ENCODE results near the gene GAS2L1. TPM values are rescaled to one million over a fixed set of nuclear protein-coding genes. Genes with fewer than 3 reads are reported as not detected.

GAS2L1 gene
- total RNA-seq, 2 donors from 2014 or later = 85.8 to 159 TPM

DNA sequence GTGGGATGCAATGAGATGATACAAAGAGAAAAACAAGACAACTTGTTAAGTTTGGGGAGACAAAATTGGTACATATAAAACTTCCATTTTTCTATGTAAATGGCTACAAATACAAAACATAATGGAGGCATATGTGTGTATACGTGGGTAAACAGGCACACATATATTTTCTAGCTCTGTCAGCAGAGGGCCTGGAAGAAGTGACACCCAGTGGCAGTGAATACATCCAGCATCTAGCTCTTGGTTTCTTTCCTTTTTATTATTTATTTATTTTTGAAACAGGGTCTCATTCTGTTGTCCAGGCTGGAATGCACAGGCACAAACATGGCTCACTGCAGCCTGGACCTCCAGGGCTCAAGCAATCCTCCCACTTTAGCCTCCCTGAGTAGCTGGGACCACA, 14.1 kb downstream of the GAS2L1 start:
- H3K9me3 ChIP-seq = no peaks in the 10 kb centered on the region
- H3K4me3 ChIP-seq = no peak overlapping the region
- no peak for DNase-seq (ENCODE audit: low spot score)
- no peaks in the 10 kb centered on the region for H3K36me3 ChIP-seq
- no peak overlapping the region for H3K27ac ChIP-seq
- H3K27me3 ChIP-seq (replicated peaks; ENCODE audit: insufficient read depth) = no peaks in the 10 kb centered on the region
- no peak for TF ChIP-seq POLR2AphosphoS5 (IDR thresholded peaks at IDR 0.05)
- intact Hi-C loops (cut with DNase I) = no loop called here
- 90% methylated on average over 1 of the region's 1 CpG for WGBS
- H3K4me1 ChIP-seq (replicated peaks) = no peaks in the 10 kb centered on the region

DNA sequence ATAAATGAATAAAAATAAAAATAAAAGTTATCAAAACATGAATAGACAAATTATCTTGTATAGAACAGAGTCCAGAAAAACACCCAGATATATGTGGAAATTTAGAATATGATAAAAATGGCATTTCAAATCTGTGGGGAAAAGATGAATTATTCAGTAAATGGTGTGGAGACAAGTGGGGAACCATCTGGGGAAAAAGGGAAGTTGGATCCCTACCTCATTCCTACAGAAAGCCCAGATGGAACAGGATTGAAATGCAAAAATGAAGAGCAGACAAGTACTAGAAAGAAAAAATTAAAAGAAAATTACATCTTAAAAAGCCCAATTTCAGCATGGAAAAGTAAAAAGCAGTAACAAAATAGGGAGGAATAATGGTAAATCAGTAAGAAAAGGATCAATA, 17.2 kb downstream of the GAS2L1 start:
- Histone ChIP-seq H3K27ac (no peak overlapping the region), H3K4me1 (replicated peaks) (no peaks in the 10 kb centered on the region), H3K4me3 (no peak overlapping the region), H3K27me3 (replicated peaks; ENCODE audit: insufficient read depth) (no peaks in the 10 kb centered on the region), H3K9me3 (no peaks in the 10 kb centered on the region), H3K36me3 (peaks cover 5 to 10% of the 10 kb centered on the region in 2 donors)
- DNase-seq (ENCODE audit: low spot score) = no peak
- no peak for TF ChIP-seq CTCF (IDR thresholded peaks at IDR 0.05)
- TF ChIP-seq POLR2A (IDR thresholded peaks at IDR 0.05) = no peak
- intact Hi-C loops (cut with DNase I) = no loop called here

DNA sequence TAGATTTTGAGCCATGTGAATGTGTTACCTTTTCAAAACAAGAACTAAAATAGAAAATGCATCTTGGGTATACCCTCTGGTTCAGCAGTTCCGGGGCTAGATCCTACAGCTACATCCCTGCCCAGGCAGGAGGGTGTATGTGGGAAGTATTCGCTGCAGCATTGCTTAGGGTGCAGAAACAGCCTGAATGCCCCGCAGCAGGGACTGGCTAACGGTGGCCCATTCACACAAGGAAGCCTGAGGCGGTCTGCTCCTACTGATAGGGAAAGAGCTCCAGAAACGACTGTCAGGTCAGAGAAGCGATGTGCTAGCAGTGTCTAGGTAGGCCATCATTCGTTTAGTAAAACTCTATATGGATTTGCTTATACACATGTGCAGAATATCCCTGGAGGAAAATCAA, 18.9 kb downstream of the GAS2L1 start:
- 82% methylated on average over 8 of the region's 8 CpGs for WGBS

DNA sequence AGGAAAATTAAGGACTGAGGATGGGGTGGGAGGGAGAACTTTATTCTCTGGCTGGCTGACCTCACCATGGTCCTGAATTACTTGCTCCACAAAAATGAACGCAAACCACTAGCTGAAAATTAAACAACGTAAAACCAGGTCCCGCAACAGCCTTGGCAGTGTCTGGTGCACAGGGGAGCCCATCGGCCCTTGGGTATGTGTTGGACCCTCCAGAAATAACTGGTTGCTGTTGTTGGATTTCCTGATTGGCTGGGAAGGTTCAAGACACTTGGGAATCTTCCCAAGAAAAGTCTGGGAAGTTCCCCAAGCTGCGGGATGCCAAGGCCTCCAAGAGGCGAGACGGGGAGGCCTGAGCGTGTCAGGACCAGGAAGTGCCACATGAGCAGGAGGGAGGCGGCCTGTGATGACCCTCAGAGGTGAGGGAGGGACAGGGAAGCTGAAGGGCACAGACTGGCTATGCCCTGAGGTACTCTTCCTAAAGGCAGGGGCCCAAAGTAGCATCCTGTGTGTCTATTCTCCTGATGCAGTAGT, 19.4 kb downstream of the GAS2L1 start:
- Histone ChIP-seq H3K36me3 (peaks cover 5 to 18% of the 10 kb centered on the region in 2 donors), H3K4me3 (no peak overlapping the region), H3K4me1 (replicated peaks) (no peaks in the 10 kb centered on the region), H3K27me3 (replicated peaks; ENCODE audit: insufficient read depth) (no peaks in the 10 kb centered on the region), H3K27ac (no peak overlapping the region), H3K9me3 (no peaks in the 10 kb centered on the region)
- WGBS = 41% methylated on average over 9 of the region's 9 CpGs
- TF ChIP-seq CTCF (IDR thresholded peaks at IDR 0.05) = no peak
- no peak for TF ChIP-seq POLR2A (IDR thresholded peaks at IDR 0.05)
- TF ChIP-seq POLR2AphosphoS5 (IDR thresholded peaks at IDR 0.05) = no peak
- DNase-seq (ENCODE audit: low spot score) = no peak
- intact Hi-C loops (cut with DNase I) = no loop called here

More for the DNA sequence above, 18.9 kb downstream of the GAS2L1 start:
- intact Hi-C loops (cut with DNase I) = no loop called here
- no peak for DNase-seq (ENCODE audit: low spot score)
- H3K4me1 ChIP-seq (replicated peaks) = no peaks in the 10 kb centered on the region
- peaks cover 5 to 18% of the 10 kb centered on the region in 2 donors for H3K36me3 ChIP-seq
- H3K9me3 ChIP-seq = no peaks in the 10 kb centered on the region
- no peak overlapping the region for H3K4me3 ChIP-seq
- H3K27ac ChIP-seq = no peak overlapping the region
- TF ChIP-seq POLR2AphosphoS5 (IDR thresholded peaks at IDR 0.05) (no peak), CTCF (IDR thresholded peaks at IDR 0.05) (no peak), POLR2A (IDR thresholded peaks at IDR 0.05) (no peak)
- H3K27me3 ChIP-seq (replicated peaks; ENCODE audit: insufficient read depth) = no peaks in the 10 kb centered on the region

- no peak for DNase-seq (ENCODE audit: low spot score)
- H3K27ac ChIP-seq = no peak overlapping the region
- no peaks in the 10 kb centered on the region for H3K9me3 ChIP-seq
- no peak overlapping the region for H3K4me3 ChIP-seq
- H3K4me1 ChIP-seq (replicated peaks) = no peaks in the 10 kb centered on the region
- no peaks in the 10 kb centered on the region for H3K27me3 ChIP-seq (replicated peaks; ENCODE audit: insufficient read depth)
- WGBS = 85% methylated on average over 10 of the region's 10 CpGs
- intact Hi-C loops (cut with DNase I) = no loop called here
- TF ChIP-seq POLR2A (IDR thresholded peaks at IDR 0.05) (no peak), POLR2AphosphoS5 (IDR thresholded peaks at IDR 0.05) (no peak), CTCF (IDR thresholded peaks at IDR 0.05) (no peak)
- H3K36me3 ChIP-seq = peaks cover 5 to 18% of the 10 kb centered on the region in 2 donors
Measured at GRCh38 chr22:29326481-29326880, 20.0 kb downstream of the GAS2L1 start.
